Measurements from ENCODE around the gene HPCAL4.

HPCAL4 gene

DNA sequence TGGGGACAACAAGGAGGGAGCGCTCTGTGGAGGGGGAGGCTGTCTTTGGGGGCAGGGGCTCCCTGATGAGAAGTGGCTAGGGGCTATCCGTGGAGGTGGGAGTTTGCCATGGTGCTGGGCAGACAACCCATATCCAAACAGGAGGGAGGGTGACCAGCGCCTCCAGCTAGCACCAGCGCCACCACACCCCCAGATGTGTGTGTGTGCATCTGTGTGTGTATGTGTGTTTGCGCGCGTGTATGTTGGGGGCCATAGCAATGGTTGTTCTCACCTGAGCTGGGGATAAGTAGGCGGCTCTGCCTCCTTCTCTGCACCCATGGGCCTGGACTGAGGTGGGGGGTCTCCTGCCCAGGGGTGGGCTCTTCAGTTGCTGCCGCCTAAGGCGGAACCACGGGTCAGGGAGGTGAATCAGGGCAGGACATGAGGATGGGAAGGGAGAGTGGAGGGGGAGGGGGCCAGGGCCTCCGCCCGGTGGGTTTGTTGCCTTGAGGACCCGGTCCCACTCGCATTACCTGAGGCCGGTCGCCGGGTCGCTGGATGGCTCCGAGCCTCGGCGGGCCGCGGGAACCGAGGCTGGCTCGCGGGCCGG, 345 bp downstream of the HPCAL4 start (continued):
- TF ChIP-seq, protein P1, sequence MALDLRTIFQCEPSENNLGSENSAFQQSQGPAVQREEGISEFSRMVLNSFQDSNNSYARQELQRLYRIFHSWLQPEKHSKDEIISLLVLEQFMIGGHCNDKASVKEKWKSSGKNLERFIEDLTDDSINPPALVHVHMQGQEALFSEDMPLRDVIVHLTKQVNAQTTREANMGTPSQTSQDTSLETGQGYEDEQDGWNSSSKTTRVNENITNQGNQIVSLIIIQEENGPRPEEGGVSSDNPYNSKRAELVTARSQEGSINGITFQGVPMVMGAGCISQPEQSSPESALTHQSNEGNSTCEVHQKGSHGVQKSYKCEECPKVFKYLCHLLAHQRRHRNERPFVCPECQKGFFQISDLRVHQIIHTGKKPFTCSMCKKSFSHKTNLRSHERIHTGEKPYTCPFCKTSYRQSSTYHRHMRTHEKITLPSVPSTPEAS (tag by site-specific recombination; IDR thresholded peaks at IDR 0.05), result peak; percentile 47; the same call in 1 of the 2 replicates
- TF ChIP-seq ZNF585B (tag by site-specific recombination; IDR thresholded peaks at IDR 0.05) (no peak), ZFP3 (tag by site-specific recombination; IDR thresholded peaks at IDR 0.05; ENCODE audit: low read depth) (no peak), SCRT2 (tag by site-specific recombination; IDR thresholded peaks at IDR 0.05) (no peak), REPIN1 (tag by site-specific recombination; IDR thresholded peaks at IDR 0.05; ENCODE audit: low read depth) (no peak), BCL11B (tag by site-specific recombination; IDR thresholded peaks at IDR 0.05; ENCODE audit: low read depth) (no peak), ZNF394 (tag by site-specific recombination; IDR thresholded peaks at IDR 0.05; ENCODE audit: borderline replicate concordance) (no peak), GLI2 (tag by site-specific recombination; IDR thresholded peaks at IDR 0.05; ENCODE audit: borderline replicate concordance, low read depth) (no peak), ZFHX2 (tag by site-specific recombination; conservative IDR thresholded peaks at IDR 0.05) (peak; percentile 21; the same call in 1 of the 2 replicates), OVOL3 (tag by site-specific recombination; IDR thresholded peaks at IDR 0.05) (no peak), ZNF2 (tag by site-specific recombination; IDR thresholded peaks at IDR 0.05) (peak; percentile 45; the same call in 1 of the 2 replicates), ZBTB17 (tag by site-specific recombination; IDR thresholded peaks at IDR 0.05) (peak; percentile 60), ZNF274 (IDR thresholded peaks at IDR 0.05; ENCODE audit: low read length) (no peak), ZNF274 (tag by site-specific recombination; IDR thresholded peaks at IDR 0.05; ENCODE audit: borderline replicate concordance) (no peak), ZNF174 (tag by site-specific recombination; IDR thresholded peaks at IDR 0.05) (no peak), BCL11A (tag by site-specific recombination; IDR thresholded peaks at IDR 0.05; ENCODE audit: low read depth) (no peak), ZBTB7A (tag by site-specific recombination; IDR thresholded peaks at IDR 0.05; ENCODE audit: low read depth) (0 out of 2 replicates have a peak, but pooled peaks have one; percentile 22)
- TF ChIP-seq, protein P2, sequence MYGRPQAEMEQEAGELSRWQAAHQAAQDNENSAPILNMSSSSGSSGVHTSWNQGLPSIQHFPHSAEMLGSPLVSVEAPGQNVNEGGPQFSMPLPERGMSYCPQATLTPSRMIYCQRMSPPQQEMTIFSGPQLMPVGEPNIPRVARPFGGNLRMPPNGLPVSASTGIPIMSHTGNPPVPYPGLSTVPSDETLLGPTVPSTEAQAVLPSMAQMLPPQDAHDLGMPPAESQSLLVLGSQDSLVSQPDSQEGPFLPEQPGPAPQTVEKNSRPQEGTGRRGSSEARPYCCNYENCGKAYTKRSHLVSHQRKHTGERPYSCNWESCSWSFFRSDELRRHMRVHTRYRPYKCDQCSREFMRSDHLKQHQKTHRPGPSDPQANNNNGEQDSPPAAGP (tag by site-specific recombination; IDR thresholded peaks at IDR 0.05), result 0 out of 2 replicates have a peak, but pooled peaks have one; percentile 15
- TF ChIP-seq, protein P3, sequence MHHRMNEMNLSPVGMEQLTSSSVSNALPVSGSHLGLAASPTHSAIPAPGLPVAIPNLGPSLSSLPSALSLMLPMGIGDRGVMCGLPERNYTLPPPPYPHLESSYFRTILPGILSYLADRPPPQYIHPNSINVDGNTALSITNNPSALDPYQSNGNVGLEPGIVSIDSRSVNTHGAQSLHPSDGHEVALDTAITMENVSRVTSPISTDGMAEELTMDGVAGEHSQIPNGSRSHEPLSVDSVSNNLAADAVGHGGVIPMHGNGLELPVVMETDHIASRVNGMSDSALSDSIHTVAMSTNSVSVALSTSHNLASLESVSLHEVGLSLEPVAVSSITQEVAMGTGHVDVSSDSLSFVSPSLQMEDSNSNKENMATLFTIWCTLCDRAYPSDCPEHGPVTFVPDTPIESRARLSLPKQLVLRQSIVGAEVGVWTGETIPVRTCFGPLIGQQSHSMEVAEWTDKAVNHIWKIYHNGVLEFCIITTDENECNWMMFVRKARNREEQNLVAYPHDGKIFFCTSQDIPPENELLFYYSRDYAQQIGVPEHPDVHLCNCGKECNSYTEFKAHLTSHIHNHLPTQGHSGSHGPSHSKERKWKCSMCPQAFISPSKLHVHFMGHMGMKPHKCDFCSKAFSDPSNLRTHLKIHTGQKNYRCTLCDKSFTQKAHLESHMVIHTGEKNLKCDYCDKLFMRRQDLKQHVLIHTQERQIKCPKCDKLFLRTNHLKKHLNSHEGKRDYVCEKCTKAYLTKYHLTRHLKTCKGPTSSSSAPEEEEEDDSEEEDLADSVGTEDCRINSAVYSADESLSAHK (tag by site-specific recombination; IDR thresholded peaks at IDR 0.05), result no peak
- TF ChIP-seq, protein P4, sequence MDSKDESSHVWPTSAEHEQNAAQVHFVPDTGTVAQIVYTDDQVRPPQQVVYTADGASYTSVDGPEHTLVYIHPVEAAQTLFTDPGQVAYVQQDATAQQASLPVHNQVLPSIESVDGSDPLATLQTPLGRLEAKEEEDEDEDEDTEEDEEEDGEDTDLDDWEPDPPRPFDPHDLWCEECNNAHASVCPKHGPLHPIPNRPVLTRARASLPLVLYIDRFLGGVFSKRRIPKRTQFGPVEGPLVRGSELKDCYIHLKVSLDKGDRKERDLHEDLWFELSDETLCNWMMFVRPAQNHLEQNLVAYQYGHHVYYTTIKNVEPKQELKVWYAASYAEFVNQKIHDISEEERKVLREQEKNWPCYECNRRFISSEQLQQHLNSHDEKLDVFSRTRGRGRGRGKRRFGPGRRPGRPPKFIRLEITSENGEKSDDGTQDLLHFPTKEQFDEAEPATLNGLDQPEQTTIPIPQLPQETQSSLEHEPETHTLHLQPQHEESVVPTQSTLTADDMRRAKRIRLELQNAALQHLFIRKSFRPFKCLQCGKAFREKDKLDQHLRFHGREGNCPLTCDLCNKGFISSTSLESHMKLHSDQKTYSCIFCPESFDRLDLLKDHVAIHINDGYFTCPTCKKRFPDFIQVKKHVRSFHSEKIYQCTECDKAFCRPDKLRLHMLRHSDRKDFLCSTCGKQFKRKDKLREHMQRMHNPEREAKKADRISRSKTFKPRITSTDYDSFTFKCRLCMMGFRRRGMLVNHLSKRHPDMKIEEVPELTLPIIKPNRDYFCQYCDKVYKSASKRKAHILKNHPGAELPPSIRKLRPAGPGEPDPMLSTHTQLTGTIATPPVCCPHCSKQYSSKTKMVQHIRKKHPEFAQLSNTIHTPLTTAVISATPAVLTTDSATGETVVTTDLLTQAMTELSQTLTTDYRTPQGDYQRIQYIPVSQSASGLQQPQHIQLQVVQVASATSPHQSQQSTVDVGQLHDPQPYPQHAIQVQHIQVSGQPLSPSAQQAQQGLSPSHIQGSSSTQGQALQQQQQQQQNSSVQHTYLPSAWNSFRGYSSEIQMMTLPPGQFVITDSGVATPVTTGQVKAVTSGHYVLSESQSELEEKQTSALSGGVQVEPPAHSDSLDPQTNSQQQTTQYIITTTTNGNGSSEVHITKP (tag by site-specific recombination; IDR thresholded peaks at IDR 0.05), result no peak
- TF ChIP-seq, protein P5, sequence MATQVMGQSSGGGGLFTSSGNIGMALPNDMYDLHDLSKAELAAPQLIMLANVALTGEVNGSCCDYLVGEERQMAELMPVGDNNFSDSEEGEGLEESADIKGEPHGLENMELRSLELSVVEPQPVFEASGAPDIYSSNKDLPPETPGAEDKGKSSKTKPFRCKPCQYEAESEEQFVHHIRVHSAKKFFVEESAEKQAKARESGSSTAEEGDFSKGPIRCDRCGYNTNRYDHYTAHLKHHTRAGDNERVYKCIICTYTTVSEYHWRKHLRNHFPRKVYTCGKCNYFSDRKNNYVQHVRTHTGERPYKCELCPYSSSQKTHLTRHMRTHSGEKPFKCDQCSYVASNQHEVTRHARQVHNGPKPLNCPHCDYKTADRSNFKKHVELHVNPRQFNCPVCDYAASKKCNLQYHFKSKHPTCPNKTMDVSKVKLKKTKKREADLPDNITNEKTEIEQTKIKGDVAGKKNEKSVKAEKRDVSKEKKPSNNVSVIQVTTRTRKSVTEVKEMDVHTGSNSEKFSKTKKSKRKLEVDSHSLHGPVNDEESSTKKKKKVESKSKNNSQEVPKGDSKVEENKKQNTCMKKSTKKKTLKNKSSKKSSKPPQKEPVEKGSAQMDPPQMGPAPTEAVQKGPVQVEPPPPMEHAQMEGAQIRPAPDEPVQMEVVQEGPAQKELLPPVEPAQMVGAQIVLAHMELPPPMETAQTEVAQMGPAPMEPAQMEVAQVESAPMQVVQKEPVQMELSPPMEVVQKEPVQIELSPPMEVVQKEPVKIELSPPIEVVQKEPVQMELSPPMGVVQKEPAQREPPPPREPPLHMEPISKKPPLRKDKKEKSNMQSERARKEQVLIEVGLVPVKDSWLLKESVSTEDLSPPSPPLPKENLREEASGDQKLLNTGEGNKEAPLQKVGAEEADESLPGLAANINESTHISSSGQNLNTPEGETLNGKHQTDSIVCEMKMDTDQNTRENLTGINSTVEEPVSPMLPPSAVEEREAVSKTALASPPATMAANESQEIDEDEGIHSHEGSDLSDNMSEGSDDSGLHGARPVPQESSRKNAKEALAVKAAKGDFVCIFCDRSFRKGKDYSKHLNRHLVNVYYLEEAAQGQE (tag by site-specific recombination; IDR thresholded peaks at IDR 0.05), result peak; percentile 89; the same call in 1 of the 2 replicates
- TF ChIP-seq, protein P6, sequence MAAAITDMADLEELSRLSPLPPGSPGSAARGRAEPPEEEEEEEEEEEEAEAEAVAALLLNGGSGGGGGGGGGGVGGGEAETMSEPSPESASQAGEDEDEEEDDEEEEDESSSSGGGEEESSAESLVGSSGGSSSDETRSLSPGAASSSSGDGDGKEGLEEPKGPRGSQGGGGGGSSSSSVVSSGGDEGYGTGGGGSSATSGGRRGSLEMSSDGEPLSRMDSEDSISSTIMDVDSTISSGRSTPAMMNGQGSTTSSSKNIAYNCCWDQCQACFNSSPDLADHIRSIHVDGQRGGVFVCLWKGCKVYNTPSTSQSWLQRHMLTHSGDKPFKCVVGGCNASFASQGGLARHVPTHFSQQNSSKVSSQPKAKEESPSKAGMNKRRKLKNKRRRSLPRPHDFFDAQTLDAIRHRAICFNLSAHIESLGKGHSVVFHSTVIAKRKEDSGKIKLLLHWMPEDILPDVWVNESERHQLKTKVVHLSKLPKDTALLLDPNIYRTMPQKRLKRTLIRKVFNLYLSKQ (tag by site-specific recombination; IDR thresholded peaks at IDR 0.05; ENCODE audit: borderline replicate concordance), result no peak
- TF ChIP-seq, protein P7, sequence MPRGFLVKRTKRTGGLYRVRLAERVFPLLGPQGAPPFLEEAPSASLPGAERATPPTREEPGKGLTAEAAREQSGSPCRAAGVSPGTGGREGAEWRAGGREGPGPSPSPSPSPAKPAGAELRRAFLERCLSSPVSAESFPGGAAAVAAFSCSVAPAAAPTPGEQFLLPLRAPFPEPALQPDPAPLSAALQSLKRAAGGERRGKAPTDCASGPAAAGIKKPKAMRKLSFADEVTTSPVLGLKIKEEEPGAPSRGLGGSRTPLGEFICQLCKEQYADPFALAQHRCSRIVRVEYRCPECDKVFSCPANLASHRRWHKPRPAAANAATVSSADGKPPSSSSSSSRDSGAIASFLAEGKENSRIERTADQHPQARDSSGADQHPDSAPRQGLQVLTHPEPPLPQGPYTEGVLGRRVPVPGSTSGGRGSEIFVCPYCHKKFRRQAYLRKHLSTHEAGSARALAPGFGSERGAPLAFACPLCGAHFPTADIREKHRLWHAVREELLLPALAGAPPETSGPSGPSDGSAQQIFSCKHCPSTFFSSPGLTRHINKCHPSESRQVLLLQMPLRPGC (tag by site-specific recombination; IDR thresholded peaks at IDR 0.05), result no peak

All from HEK293 (cell line).